ENCODE measurements around the gene CIITA.

- TF ChIP-seq CTCF (IDR thresholded peaks at IDR 0.05; ENCODE audit: low read depth, low read length, poor library complexity, severe bottlenecking) (peak; percentile 45), EZH2phosphoT487 (IDR thresholded peaks at IDR 0.05; ENCODE audit: borderline replicate concordance, low read length) (no peak)
Measured at GRCh38 chr16:10879681-10880589, 2.9 kb downstream of the CIITA start.

All from DOHH2 (cell line).